Right lobe of liver (tissue), 6 donors: ENCODE results near the gene FRMD3. TPM values are rescaled to one million over a fixed set of nuclear protein-coding genes. Genes with fewer than 3 reads are reported as not detected.
A peak's percentile ranks its signal among the peaks of the same experiment; 100 is the strongest.

Source experiments
- ATAC-seq, 4 donors: fragments of 200-7000 bp; cut with Tn5 transposase; one replicate each; pipeline ENCODE4 v1.9.1; 2020; ENCODE audit warnings: mild to moderate bottlenecking in 4 of 4, moderate library complexity in 4 of 4
- DNase-seq, 3 donors: peaks; one replicate each; pipeline ENCODE4 v3.0.0-alpha.2; 2020
- H3K27ac ChIP-seq, 3 donors: fragments of 200-600 bp; one replicate each; pipeline ENCODE4 v1.8.0; 2022
- H3K27me3 ChIP-seq, 2 donors: fragments of 200-600 bp; one replicate each; pipeline ENCODE4 v1.8.0; 2022
- H3K36me3 ChIP-seq, 4 donors: fragments of 200-600 bp; sonication (generic) in 1 of 4; one replicate each; pipeline versions ENCODE4 v1.5.1 to v1.8.0; 2017 to 2022; ENCODE audit warnings: control low read depth in 1 of 4
- H3K4me1 ChIP-seq, 4 donors: fragments of 200-600 bp; sonication (generic) in 1 of 4; one replicate each; pipeline versions ENCODE4 v1.5.1 to v1.8.0; 2017 to 2022; ENCODE audit warnings: control low read depth in 1 of 4
- H3K4me3 ChIP-seq, 3 donors: fragments of 200-600 bp; one replicate each; pipeline ENCODE4 v1.8.0; 2022
- H3K9me3 ChIP-seq, 4 donors: fragments of 200-600 bp; sonication (generic) in 1 of 4; one replicate each; pipeline versions ENCODE4 v1.5.1 to v1.8.0; 2017 to 2022; ENCODE audit warnings: control low read depth in 1 of 4
- CTCF ChIP-seq, 4 donors: fragments of 200-600 bp in 3 of 4; fragments of 450-650 bp in 1 of 4; IDR thresholded peaks; one replicate each; pipeline versions ENCODE4 v1.5.1 to v1.8.0; 2016 to 2022; ENCODE audit warnings: antibody characterized with exemption in 4 of 4, mild to moderate bottlenecking in 2 of 4
- POLR2A ChIP-seq: fragments of 450-650 bp; IDR thresholded peaks from one replicate; pipeline ENCODE4 v1.6.1; 2017; ENCODE audit warnings: antibody characterized with exemption, mild to moderate bottlenecking
- WGBS: methylation state at CpG from one replicate; pipeline ENCODE4 v1.1.6; 2018; ENCODE audit warnings: low coverage, low lambda C conversion rate; ENCODE audit not compliant: insufficient coverage; ENCODE audit errors: missing lambda C conversion rate; 5-methylcytosine and 5-hydroxymethylcytosine counted together
- intact Hi-C, 2 donors: fragments of 100-400 bp; cut with DNase I; formaldehyde crosslinking; loops; one replicate each; pipeline versions ENCODE4 v1.11.2 to v1.14.1; 2022
- small RNA-seq, 2 experiments: library from RNA; depleted of rRNA; stranded (forward); fragments of <200 nt; gene quantifications; one replicate each; pipeline ENCODE3, GENCODE V24; 2016
- total RNA-seq, 6 experiments: library from RNA; depleted of rRNA in 2 of 6; stranded (reverse); fragments of >200 nt in 2 of 6; fragmentation: NEBNext Ultra II Directional in 3 of 6; extraction: Animal tissue kit (Norgen Biotek cat#: 25700) in 3 of 6; gene quantifications; one replicate each; pipeline versions ENCODE4 v1.1.0 to v1.2.4, GENCODE V29; 2016 to 2023
- donor health status: DM: no; HTN: yes; CAD: no.
- donor health status: DM: no; HTN: no; CAD: no.
- donor health status: DM: no; HTN: no; CAD: no.
- donor health status: DM: no; HTN: yes; CAD: no.
- donor health status: DM: no; HTN: yes; CAD: no.

Gene FRMD3
- total RNA-seq, 6 experiments from 2014 or later, result 0.28 to 0.88 (median 0.34) TPM

- Histone ChIP-seq H3K36me3 (no peaks in the 10 kb centered on the region), H3K9me3 (no peaks in the 10 kb centered on the region), H3K4me1 (no peaks in the 10 kb centered on the region), H3K4me3 (no peak overlapping the region), H3K27ac (no peak overlapping the region), H3K27me3 (no peaks in the 10 kb centered on the region)
- ATAC-seq (peak; percentile 90 to 99 (median 97)), DNase-seq (peak in 2 of 3 donors; percentile 40 to 60)
- intact Hi-C loops, result no loop called here
- TF ChIP-seq CTCF (IDR thresholded peaks at IDR 0.05), result peak; percentile 61 to 77 (median 66)
- no peak for TF ChIP-seq POLR2A
- WGBS, result 13% methylated on average over 5 of the region's 5 CpGs
Observed at GRCh38 chr9:83199240-83199639, 339.0 kb downstream of the FRMD3 start.

- H3K27ac ChIP-seq, result no peak overlapping the region
- DNase-seq, result no peak
- H3K9me3 ChIP-seq, result no peaks in the 10 kb centered on the region
- H3K4me3 ChIP-seq, result no peak overlapping the region
- no peaks in the 10 kb centered on the region for H3K27me3 ChIP-seq
- intact Hi-C loops, result no loop called here
- WGBS, result 55% methylated on average over 3 of the region's 3 CpGs
- no peaks in the 10 kb centered on the region for H3K36me3 ChIP-seq
- TF ChIP-seq CTCF (IDR thresholded peaks at IDR 0.05), result no peak
- TF ChIP-seq POLR2A, result no peak
- no peak for ATAC-seq
- H3K4me1 ChIP-seq, result no peaks in the 10 kb centered on the region
Observed at GRCh38 chr9:83198371-83198770, 339.8 kb downstream of the FRMD3 start.

- Histone ChIP-seq H3K9me3 (no peaks in the 10 kb centered on the region), H3K27me3 (no peaks in the 10 kb centered on the region), H3K36me3 (no peaks in the 10 kb centered on the region), H3K4me3 (no peak overlapping the region), H3K27ac (no peak overlapping the region), H3K4me1 (no peaks in the 10 kb centered on the region)
- WGBS, result 43% methylated on average over 6 of the region's 6 CpGs
- DNase-seq (no peak), ATAC-seq (no peak)
- no peak for TF ChIP-seq POLR2A
- no peak for TF ChIP-seq CTCF (IDR thresholded peaks at IDR 0.05)
- intact Hi-C loops, result no loop called here
Observed at GRCh38 chr9:83197591-83197990, 340.6 kb downstream of the FRMD3 start.

- Histone ChIP-seq H3K9me3 (no peaks in the 10 kb centered on the region), H3K27ac (no peak overlapping the region), H3K4me3 (no peak overlapping the region), H3K36me3 (no peaks in the 10 kb centered on the region), H3K27me3 (no peaks in the 10 kb centered on the region), H3K4me1 (no peaks in the 10 kb centered on the region)
- no peak for ATAC-seq
- DNase-seq, result no peak
- 63% methylated on average over 1 of the region's 2 CpGs for WGBS
- TF ChIP-seq CTCF (IDR thresholded peaks at IDR 0.05), result no peak
- TF ChIP-seq POLR2A, result no peak
- intact Hi-C loops, result no loop called here
Observed at GRCh38 chr9:83196946-83197345, 341.3 kb downstream of the FRMD3 start.

Small RNA genes within 50 kb of the gene (small RNA-seq; reads per million reads assigned to genes)
- gene AL137847.3 (0 reads per million in 2 experiments), gene RN7SKP242 (0 reads per million in 2 experiments), gene RNU4-29P (0 reads per million in 2 experiments)

Other genes with a start within 250 kb of the FRMD3 start
- 10 to 100 TPM; 10.6 to 24.6 (median 17.8) TPM for gene IDNK, start 84.7 kb upstream of the FRMD3 start, total RNA-seq
- gene UBQLN1, start 169.6 kb upstream of the FRMD3 start, total RNA-seq, result 10 to 100 TPM; 49.6 to 94.5 (median 66.0) TPM